Measurements from ENCODE around the gene MTMR4.

DNA sequence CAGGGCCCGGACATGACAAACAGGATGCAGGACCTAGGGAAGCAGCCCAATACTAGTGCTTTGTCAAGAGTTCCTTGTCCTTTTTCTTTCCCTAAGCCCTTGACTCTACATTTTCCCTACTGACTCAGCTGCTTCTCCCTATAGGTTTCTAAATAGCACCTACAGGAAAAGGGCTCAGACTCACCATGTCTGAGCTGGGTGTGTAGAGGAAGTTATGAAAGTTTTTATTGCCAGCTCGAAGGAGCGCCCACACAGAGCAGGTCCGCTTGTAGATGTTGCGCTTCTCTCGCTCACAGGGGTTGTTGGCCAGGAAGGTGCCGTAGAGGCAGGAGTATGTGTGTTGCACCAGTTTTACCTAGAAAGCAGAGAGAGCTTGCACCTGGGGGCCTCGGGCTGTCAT lies 10.6 kb downstream of the MTMR4 start:
- TF ChIP-seq POLR2A (IDR thresholded peaks at IDR 0.05; ENCODE audit: low read depth, low read length) = no peak
- no peak for TF ChIP-seq POLR2AphosphoS5 (IDR thresholded peaks at IDR 0.05; ENCODE audit: low read depth, low read length)
- no peak for TF ChIP-seq TAF1 (IDR thresholded peaks at IDR 0.05; ENCODE audit: borderline replicate concordance, low read depth, low read length)

Data from GM12892 (cell line).